ENCODE measurements around the gene PRMT7.
A peak's percentile ranks its signal among the peaks of the same experiment; 100 is the strongest.

The PRMT7 gene

GRCh38 chr16:68396481-68396880 lies 85.7 kb downstream of the PRMT7 start:
- peak; percentile 47 for DNase-seq (ENCODE audit: low read depth)
- peak; percentile 54 for TF ChIP-seq CTCF (conservative IDR thresholded peaks at IDR 0.05; ENCODE audit: control insufficient read depth, insufficient read depth, low read depth, low read length)
- H3K4me3 ChIP-seq (ENCODE audit: control insufficient read depth, low read depth, low read length) = no peak overlapping the region

- TF ChIP-seq CTCF (conservative IDR thresholded peaks at IDR 0.05; ENCODE audit: control insufficient read depth, insufficient read depth, low read depth, low read length) = no peak
- H3K4me3 ChIP-seq (ENCODE audit: control insufficient read depth, low read depth, low read length) = no peak overlapping the region
- no peak for DNase-seq (ENCODE audit: low read depth)
Observed at GRCh38 chr16:68397710-68398201, 86.9 kb downstream of the PRMT7 start.

GRCh38 chr16:68399456-68399855 lies 88.6 kb downstream of the PRMT7 start:
- no peak for TF ChIP-seq CTCF (conservative IDR thresholded peaks at IDR 0.05; ENCODE audit: control insufficient read depth, insufficient read depth, low read depth, low read length)
- no peak overlapping the region for H3K4me3 ChIP-seq (ENCODE audit: control insufficient read depth, low read depth, low read length)
- DNase-seq (ENCODE audit: low read depth) = no peak

- no peak overlapping the region for H3K4me3 ChIP-seq (ENCODE audit: control insufficient read depth, low read depth, low read length)
- no peak for DNase-seq (ENCODE audit: low read depth)
- TF ChIP-seq CTCF (conservative IDR thresholded peaks at IDR 0.05; ENCODE audit: control insufficient read depth, insufficient read depth, low read depth, low read length) = no peak
Observed at GRCh38 chr16:68400083-68400923, 89.5 kb downstream of the PRMT7 start.

GRCh38 chr16:68400924-68401460 lies 90.2 kb downstream of the PRMT7 start:
- TF ChIP-seq CTCF (conservative IDR thresholded peaks at IDR 0.05; ENCODE audit: control insufficient read depth, insufficient read depth, low read depth, low read length) = no peak
- no peak overlapping the region for H3K4me3 ChIP-seq (ENCODE audit: control insufficient read depth, low read depth, low read length)
- DNase-seq (ENCODE audit: low read depth) = no peak

GRCh38 chr16:68401871-68402747 lies 91.3 kb downstream of the PRMT7 start:
- no peak for TF ChIP-seq CTCF (conservative IDR thresholded peaks at IDR 0.05; ENCODE audit: control insufficient read depth, insufficient read depth, low read depth, low read length)
- DNase-seq (ENCODE audit: low read depth) = peak; percentile 70

More at GRCh38 chr16:68401871-68402747, 91.3 kb downstream of the PRMT7 start:
- H3K4me3 ChIP-seq (ENCODE audit: control insufficient read depth, low read depth, low read length) = no peak overlapping the region
